H1 (cell line): ENCODE data around the gene KNDC1. TPM values are rescaled to one million over a fixed set of nuclear protein-coding genes. Genes with fewer than 3 reads are reported as not detected.

ENCODE experiments used
- CTCF ChIA-PET: fragments of 300-600 bp; sonication (Branson Sonifier 250); formaldehyde crosslinking; loops from one replicate; lab custom pipeline; 2021; ENCODE audit not compliant: partially characterized antibody; lab: Charles Lee
- POLR2A ChIA-PET: fragments of 300-600 bp; sonication (Branson Sonifier 250); formaldehyde crosslinking; loops from one replicate; lab custom pipeline; 2021; ENCODE audit warnings: inconsistent platforms; ENCODE audit not compliant: partially characterized antibody; lab: Charles Lee
- DNase-seq, 2 experiments: peaks; one replicate each; pipeline versions ENCODE4 v3.0.0 to v3.0.0-alpha.2; 2010 to 2022; ENCODE audit warnings: low spot score in 2 of 2, low read depth in 1 of 2, mixed read lengths in 1 of 2
- FAIRE-seq: peaks from 2 replicates; lab custom pipeline; 2011; peaks lifted over from hg19 to GRCh38; lab: Jason Lieb, UNC
- H2AFZ ChIP-seq: 2 replicates; pipeline ENCODE4 v1.8.1; 2012; ENCODE audit warnings: low read length, inconsistent platforms
- H2AK5ac ChIP-seq: 2 replicates; pipeline ENCODE4 v1.6.1; 2013; ENCODE audit warnings: low read depth, low read length
- H2BK120ac ChIP-seq: replicated peaks from 2 replicates; pipeline ENCODE3; 2013; ENCODE audit warnings: low read depth, low read length, inconsistent platforms
- H2BK12ac ChIP-seq: 2 replicates; pipeline ENCODE4 v1.6.1; 2013; ENCODE audit warnings: low read depth, low read length
- H2BK15ac ChIP-seq: 2 replicates; pipeline ENCODE4 v1.6.1; 2013; ENCODE audit warnings: low read length
- H2BK20ac ChIP-seq: 2 replicates; pipeline ENCODE4 v1.6.1; 2013; ENCODE audit warnings: low read length
- H2BK5ac ChIP-seq: 2 replicates; pipeline ENCODE4 v1.6.1; 2013; ENCODE audit warnings: low read depth, low read length
- H3K14ac ChIP-seq: 2 replicates; pipeline ENCODE4 v1.6.1; 2013; ENCODE audit warnings: inconsistent platforms; ENCODE audit not compliant: insufficient read length
- H3K18ac ChIP-seq: 2 replicates; pipeline ENCODE4 v1.6.1; 2013; ENCODE audit warnings: low read length; ENCODE audit errors: extremely low read depth
- H3K23ac ChIP-seq: 2 replicates; pipeline ENCODE4 v1.6.1; 2013; ENCODE audit warnings: inconsistent platforms; ENCODE audit not compliant: insufficient read length
- H3K23me2 ChIP-seq: 2 replicates; pipeline ENCODE4 v1.6.1; 2013; ENCODE audit warnings: low read depth, low read length
- H3K27ac ChIP-seq: 2 replicates; pipeline ENCODE4 v1.6.1; 2011; ENCODE audit warnings: low read depth, low read length, inconsistent platforms
- H3K27me3 ChIP-seq, 4 experiments: replicated peaks in 1 of 4; 1 replicate in 1 of 4; 2 replicates in 3 of 4; pipeline versions ENCODE4 v1.6.1 to v1.8.1; 2011 to 2013; ENCODE audit warnings: low read length in 3 of 4, mild to moderate bottlenecking in 3 of 4, inconsistent platforms in 2 of 4, mixed read lengths in 2 of 4, moderate library complexity in 1 of 4; ENCODE audit not compliant: control insufficient read depth in 3 of 4, insufficient read depth in 3 of 4; ENCODE audit errors: extremely low read depth in 1 of 4
- H3K36me3 ChIP-seq, 4 experiments: 2 replicates each; pipeline versions ENCODE4 v1.6.1 to v1.8.1; 2011 to 2013; ENCODE audit warnings: mild to moderate bottlenecking in 4 of 4, low read length in 3 of 4, moderate library complexity in 2 of 4, control low read depth in 1 of 4, inconsistent platforms in 1 of 4; ENCODE audit not compliant: insufficient read depth in 4 of 4, control insufficient read depth in 2 of 4
- H3K4ac ChIP-seq: replicated peaks from 2 replicates; pipeline ENCODE3; 2013; ENCODE audit warnings: low read length, low read depth, mixed read lengths, inconsistent platforms; ENCODE audit not compliant: insufficient read length
- H3K4me1 ChIP-seq, 4 experiments: replicated peaks in 1 of 4; 1 replicate in 1 of 4; 2 replicates in 3 of 4; pipeline versions ENCODE4 v1.6.1 to v1.8.1; 2011 to 2013; ENCODE audit warnings: low read length in 3 of 4, inconsistent platforms in 2 of 4, mixed read lengths in 1 of 4; ENCODE audit not compliant: insufficient read depth in 4 of 4, control insufficient read depth in 3 of 4
- H3K4me2 ChIP-seq, 2 experiments: 2 replicates each; pipeline versions ENCODE4 v1.6.1 to v1.8.1; 2011 to 2013; ENCODE audit warnings: low read depth in 2 of 2, low read length in 2 of 2, control low read depth in 1 of 2, inconsistent platforms in 1 of 2, mild to moderate bottlenecking in 1 of 2; ENCODE audit not compliant: insufficient read depth in 1 of 2
- H3K4me3 ChIP-seq, 4 experiments: fragments of 200-600, 300-600 bp in 1 of 4; sonication (generic), shearing (Covaris generic), sonication (Bioruptor Twin) in 1 of 4; 2 replicates each; pipeline versions ENCODE4 v1.5.1 to v1.8.1; 2011 to 2016; ENCODE audit warnings: low read length in 4 of 4, low read depth in 3 of 4, control low read depth in 2 of 4, inconsistent platforms in 2 of 4, mild to moderate bottlenecking in 2 of 4, mixed read lengths in 1 of 4, moderate library complexity in 1 of 4; ENCODE audit not compliant: insufficient read depth in 2 of 4; ENCODE audit errors: extremely low read depth in 1 of 4
- H3K56ac ChIP-seq: replicated peaks from 2 replicates; pipeline ENCODE3; 2013; ENCODE audit warnings: low read depth, mild to moderate bottlenecking, mixed read lengths, low read length, inconsistent platforms; ENCODE audit not compliant: insufficient read length
- H3K79me1 ChIP-seq: 2 replicates; pipeline ENCODE4 v1.6.1; 2013; ENCODE audit warnings: low read depth, low read length, control low read depth
- H3K79me2 ChIP-seq, 2 experiments: 2 replicates each; pipeline versions ENCODE4 v1.6.1 to v1.8.1; 2012 to 2013; ENCODE audit warnings: low read length in 2 of 2, mild to moderate bottlenecking in 2 of 2, inconsistent platforms in 1 of 2; ENCODE audit not compliant: insufficient read depth in 2 of 2, control insufficient read depth in 1 of 2
- H3K9ac ChIP-seq, 4 experiments: replicated peaks in 1 of 4; 1 replicate in 1 of 4; 2 replicates in 3 of 4; pipeline versions ENCODE4 v1.6.1 to v1.8.1; 2011 to 2013; ENCODE audit warnings: low read depth in 3 of 4, low read length in 3 of 4, control low read depth in 2 of 4, mild to moderate bottlenecking in 2 of 4, moderate library complexity in 2 of 4, inconsistent platforms in 1 of 4; ENCODE audit errors: extremely low read depth in 1 of 4
- H3K9me3 ChIP-seq, 2 experiments: 2 replicates each; pipeline versions ENCODE4 v1.6.1 to v1.8.1; 2012 to 2013; ENCODE audit warnings: mild to moderate bottlenecking in 2 of 2, moderate library complexity in 2 of 2, control low read depth in 1 of 2, inconsistent platforms in 1 of 2, low read depth in 1 of 2, low read length in 1 of 2, mixed read lengths in 1 of 2; ENCODE audit not compliant: insufficient read depth in 2 of 2
- H4K20me1 ChIP-seq, 2 experiments: replicated peaks in 1 of 2; 2 replicates each; pipeline versions ENCODE3 to v1.8.1; 2011 to 2013; ENCODE audit warnings: inconsistent platforms in 2 of 2, low read length in 2 of 2, mild to moderate bottlenecking in 1 of 2; ENCODE audit not compliant: insufficient read depth in 2 of 2, control insufficient read depth in 1 of 2
- H4K5ac ChIP-seq: 2 replicates; pipeline ENCODE4 v1.6.1; 2013; ENCODE audit warnings: low read length, low read depth, mixed read lengths, inconsistent platforms; ENCODE audit not compliant: insufficient read length
- H4K8ac ChIP-seq: 2 replicates; pipeline ENCODE4 v1.8.0; 2013; ENCODE audit warnings: mild to moderate bottlenecking, moderate library complexity, low read length, inconsistent platforms; ENCODE audit not compliant: insufficient read depth; ENCODE audit errors: extremely low read depth
- H4K91ac ChIP-seq: replicated peaks from 2 replicates; pipeline ENCODE3; 2013; ENCODE audit warnings: low read length, mixed read lengths, inconsistent platforms; ENCODE audit not compliant: insufficient read length
- CHD2 ChIP-seq: IDR thresholded peaks from 2 replicates; pipeline ENCODE4 v1.6.1; 2012; ENCODE audit warnings: low read length, improper control_type of control experiment
- CTBP2 ChIP-seq: IDR thresholded peaks from 2 replicates; pipeline ENCODE4 v1.7.0; 2011; ENCODE audit warnings: borderline replicate concordance, mild to moderate bottlenecking, moderate library complexity, mixed read lengths, low read length; ENCODE audit not compliant: insufficient read depth, insufficient read length
- EGR1 ChIP-seq: IDR thresholded peaks from 2 replicates; pipeline ENCODE4 v1.6.1; 2011; ENCODE audit warnings: low read depth, low read length, borderline replicate concordance
- EZH2 ChIP-seq: fragments of 200-600 bp; sonication (generic); IDR thresholded peaks from 2 replicates; pipeline ENCODE4 v1.7.1; 2012; ENCODE audit warnings: low read depth, mild to moderate bottlenecking, moderate library complexity, low read length, inconsistent platforms; ENCODE audit not compliant: severe bottlenecking
- GABPA ChIP-seq: IDR thresholded peaks from 2 replicates; pipeline ENCODE4 v1.6.1; 2011; ENCODE audit warnings: mild to moderate bottlenecking, low read length, moderate library complexity, borderline replicate concordance; ENCODE audit not compliant: insufficient read depth
- MAFK ChIP-seq: IDR thresholded peaks from 2 replicates; pipeline ENCODE4 v1.6.1; 2012; ENCODE audit warnings: low read depth, mild to moderate bottlenecking, improper control_type of control experiment, low read length
- RAD21 ChIP-seq, 2 experiments: IDR thresholded peaks in 1 of 2; conservative IDR thresholded peaks in 1 of 2; 2 replicates each; pipeline ENCODE4 v1.6.1; 2011; ENCODE audit warnings: low read depth in 2 of 2, low read length in 2 of 2, improper control_type of control experiment in 1 of 2, inconsistent platforms in 1 of 2, mild to moderate bottlenecking in 1 of 2, moderate library complexity in 1 of 2
- RXRA ChIP-seq: IDR thresholded peaks from 2 replicates; pipeline ENCODE4 v1.6.1; 2011; ENCODE audit warnings: low read depth, mild to moderate bottlenecking, low read length, moderate library complexity; ENCODE audit not compliant: insufficient read depth
- SUZ12 ChIP-seq: fragments of 200-600 bp; sonication (generic); IDR thresholded peaks from 2 replicates; pipeline ENCODE4 v1.6.1; 2012; ENCODE audit warnings: mild to moderate bottlenecking, inconsistent platforms, low read length, moderate library complexity, mixed read lengths
- TAF1 ChIP-seq: IDR thresholded peaks from 2 replicates; pipeline ENCODE4 v1.6.1; 2011; ENCODE audit warnings: mild to moderate bottlenecking, low read depth, low read length
- TCF12 ChIP-seq: IDR thresholded peaks from 2 replicates; pipeline ENCODE4 v1.6.1; 2011; ENCODE audit warnings: low read depth, mild to moderate bottlenecking, low read length
- ZNF274 ChIP-seq: IDR thresholded peaks from 2 replicates; pipeline ENCODE4 v1.7.0; 2012; ENCODE audit warnings: low read length, borderline replicate concordance; ENCODE audit errors: extremely low read depth
- WGBS, 2 experiments: shearing (Covaris generic) in 1 of 2; methylation state at CpG; one replicate each; pipeline versions ENCODE4 v1.1.6 to v1.1.7; 2013 to 2015; ENCODE audit warnings: low lambda C conversion rate in 2 of 2, mixed read lengths in 2 of 2, inconsistent platforms in 1 of 2, low coverage in 1 of 2, missing lambda C conversion rate in 1 of 2; ENCODE audit not compliant: insufficient replicate concordance in 2 of 2, insufficient coverage in 1 of 2, insufficient read length in 1 of 2; ENCODE audit errors: extremely low coverage in 1 of 2, missing lambda C conversion rate in 1 of 2; 5-methylcytosine and 5-hydroxymethylcytosine counted together
- polyA plus RNA-seq, 7 experiments: library from polyadenylated mRNA; depleted of rRNA in 3 of 7; stranded (reverse) in 5 of 7; unstranded in 2 of 7; fragments of >200 nt in 5 of 7; fragments of 200-250 nt in 2 of 7; gene quantifications; 1 replicate in 5 of 7; 2 replicates in 1 of 7; 4 replicates in 1 of 7; pipeline versions ENCODE4 v1.2.1 to v1.2.3, GENCODE V29; 2011 to 2013; ENCODE audit warnings: missing spikeins in 2 of 7, mixed read lengths in 2 of 7
- total RNA-seq: library from RNA; stranded (reverse); fragmentation: NEBNext Ultra II Directional; extraction: Animal tissue kit (Norgen Biotek cat#: 25700); gene quantifications from 2 replicates; pipeline ENCODE4 v1.2.1, GENCODE V29; 2021

KNDC1 gene
- total and polyA plus RNA-seq, 2 of the 8 experiments (the other 6 are each of a cell fraction or from before 2014, with no cell fraction given) = 7.5 to 16.7 TPM

DNA sequence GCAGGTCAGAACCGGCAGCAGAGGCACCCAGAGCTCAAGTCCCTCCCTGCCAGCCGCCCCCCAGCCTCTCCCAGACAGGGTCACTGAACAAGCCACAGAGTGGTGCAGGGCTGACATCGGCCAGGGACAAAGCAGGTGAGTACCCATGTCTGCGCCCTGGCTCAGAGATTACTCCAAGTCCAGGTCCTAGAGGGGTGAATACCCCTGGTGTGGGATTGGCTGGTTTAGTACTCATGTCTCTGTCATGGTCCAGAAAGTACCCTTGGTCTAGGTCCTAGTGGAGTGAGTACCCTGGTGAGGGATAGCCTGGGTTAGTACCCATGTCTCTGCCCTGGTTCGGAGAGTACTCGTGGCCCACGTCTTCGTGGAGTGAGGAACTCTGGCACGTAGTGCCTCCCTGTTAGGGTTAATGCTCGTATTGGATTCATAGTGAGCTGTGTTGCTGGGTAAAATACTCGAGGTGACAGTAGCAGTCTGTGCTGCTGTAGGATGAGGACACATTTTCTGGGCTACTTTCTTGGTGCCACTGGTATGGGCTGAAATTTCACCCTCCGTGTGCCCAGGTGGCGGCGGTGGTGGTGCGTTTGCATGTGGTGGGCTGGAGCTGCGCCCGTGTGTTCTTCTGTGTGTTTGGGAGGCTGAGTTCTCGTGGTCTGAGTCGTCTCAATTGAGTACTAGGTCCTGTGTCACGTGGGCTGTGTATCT lies 25.5 kb upstream of the KNDC1 start:
- Histone ChIP-seq H3K18ac (no peak overlapping the region), H3K14ac (no peak overlapping the region), H3K23me2 (0 out of 2 replicates have a peak, but pooled peaks cover 4% of the 10 kb centered on the region), H3K9me3 (no peaks in the 10 kb centered on the region), H4K20me1 (peaks cover 0 to 8% of the 10 kb centered on the region in 2 experiments), H3K4me2 (no peak overlapping the region), H3K27ac (no peak overlapping the region), H2BK120ac (no peak overlapping the region), H4K91ac (no peak overlapping the region), H2AFZ (no peak overlapping the region), H3K79me1 (no peaks in the 10 kb centered on the region), H4K5ac (no peak overlapping the region), H3K56ac (no peak overlapping the region), H2BK5ac (no peak overlapping the region), H3K36me3 (no peaks in the 10 kb centered on the region), H3K23ac (no peak overlapping the region), H3K4ac (no peak overlapping the region), H3K4me3 (no peak overlapping the region), H2BK15ac (no peak overlapping the region; the same call in 1 of the 2 replicates), H3K79me2 (no peaks in the 10 kb centered on the region), H2AK5ac (no peak overlapping the region), H2BK20ac (0 out of 2 replicates have a peak overlapping the region, but pooled peaks have one; percentile 32), H2BK12ac (0 out of 2 replicates have a peak overlapping the region, but pooled peaks have one; percentile 7), H3K9ac (no peak overlapping the region), H4K8ac (no peak overlapping the region), H3K4me1 (no peaks in the 10 kb centered on the region; a peak in 2 of 7 replicates), H3K27me3 (no peaks in the 10 kb centered on the region)
- peak in 1 of 2 experiments; percentile 49 for DNase-seq
- ChIA-PET CTCF (interaction anchor here (0.7 to 4.7 kb wide), 2 partner anchors 10 to 196 kb away, joined by 3 to 23 read pairs; no protein-coding TSS in a partner anchor), POLR2A (no interaction called here)
- no peak for FAIRE-seq
- 92% methylated on average over 20 of the region's 20 CpGs; no CpG with 5 or more reads in 1 of the 2 experiments for WGBS, 2 experiments
- TF ChIP-seq SUZ12 (no peak), CTBP2 (no peak), TAF1 (no peak), EZH2 (no peak), MAFK (no peak), EGR1 (no peak), RAD21 (IDR thresholded peaks at IDR 0.05 in 1 of 2, conservative IDR thresholded peaks at IDR 0.05 in 1 of 2; ENCODE audit: low read depth in 2 of 2, low read length in 2 of 2) (no peak), CHD2 (no peak), GABPA (no peak), TCF12 (no peak), RXRA (no peak), ZNF274 (no peak)
